Panc1 (cell line): ENCODE data around the gene NASP. TPM values are rescaled to one million over a fixed set of nuclear protein-coding genes. Genes with fewer than 3 reads are reported as not detected.

Experiments
- ATAC-seq: fragments of 200-7000 bp; cut with Tn5 transposase; 2 replicates; pipeline ENCODE4 v1.9.1; 2020; ENCODE audit warnings: mild to moderate bottlenecking, moderate library complexity
- BruUV-seq: library from RNA; stranded (reverse); fragments of 400-500 nt; replicated peaks from 2 replicates; lab custom pipeline; 2021; lab: Mats Ljungman, UMichigan
- CTCF ChIA-PET: fragments of 300-600 bp; sonication (Branson Sonifier 250); formaldehyde crosslinking; loops from one replicate; lab custom pipeline; 2022; ENCODE audit warnings: antibody characterized with exemption; lab: Charles Lee
- POLR2A ChIA-PET: fragments of 300-600 bp; sonication (Branson Sonifier 250); formaldehyde crosslinking; loops from one replicate; lab custom pipeline; 2022; ENCODE audit warnings: antibody characterized with exemption; lab: Charles Lee
- DNase-seq: peaks from one replicate; pipeline ENCODE4 v3.0.0-alpha.2; 2010; ENCODE audit warnings: low read depth, low spot score
- H3K27ac ChIP-seq: 2 replicates; pipeline ENCODE4 v1.5.1; 2011; ENCODE audit warnings: mild to moderate bottlenecking, low read length, inconsistent platforms
- H3K27me3 ChIP-seq: fragments of 200-500 bp; sonication (Bioruptor generic); 2 replicates; pipeline ENCODE4 v1.6.0; 2014; ENCODE audit warnings: low read length, inconsistent platforms; ENCODE audit not compliant: control insufficient read depth, insufficient read depth
- H3K36me3 ChIP-seq: fragments of 200-500 bp; sonication (Bioruptor generic); 2 replicates; pipeline ENCODE4 v1.5.1; 2014; ENCODE audit warnings: inconsistent platforms, mild to moderate bottlenecking, low read length, moderate library complexity; ENCODE audit not compliant: control insufficient read depth, insufficient read depth
- H3K4me1 ChIP-seq: 2 replicates; pipeline ENCODE4 v1.5.1; 2011; ENCODE audit warnings: inconsistent platforms, mild to moderate bottlenecking, low read length, moderate library complexity; ENCODE audit not compliant: control insufficient read depth, insufficient read depth
- H3K4me3 ChIP-seq, 2 experiments: 2 replicates each; pipeline ENCODE4 v1.5.1; 2011 to 2012; ENCODE audit warnings: low read depth in 2 of 2, low read length in 2 of 2, mild to moderate bottlenecking in 2 of 2, inconsistent platforms in 1 of 2, moderate library complexity in 1 of 2
- H3K9me3 ChIP-seq: fragments of 200-500 bp; sonication (Bioruptor generic); 2 replicates; pipeline ENCODE4 v1.5.1; 2014; ENCODE audit warnings: low read depth, mild to moderate bottlenecking, inconsistent platforms, low read length, moderate library complexity; ENCODE audit not compliant: control insufficient read depth, insufficient read depth
- POLR2AphosphoS5 ChIP-seq: IDR thresholded peaks from 2 replicates; pipeline ENCODE4 v1.6.1; 2012; ENCODE audit warnings: mild to moderate bottlenecking, low read depth, low read length, moderate library complexity
- SIN3A ChIP-seq: IDR thresholded peaks from 2 replicates; pipeline ENCODE4 v1.6.1; 2012; ENCODE audit warnings: low read depth, mild to moderate bottlenecking, low read length, moderate library complexity, borderline replicate concordance; ENCODE audit not compliant: insufficient read depth
- TCF7L2 ChIP-seq: IDR thresholded peaks from 2 replicates; pipeline ENCODE4 v1.6.1; 2011; ENCODE audit warnings: mild to moderate bottlenecking, low read depth, low read length, inconsistent platforms
- in situ Hi-C: cut with HindIII; loops from 2 replicates; pipeline ENCODE4 v1.10.0; 2016; ENCODE audit warnings: low sequenced_read_pairs, low pct_unique_long_range_greater_than_20kb
- intact Hi-C: fragments of 100-400 bp; cut with micrococcal nuclease; formaldehyde crosslinking; loops from one replicate; pipeline ENCODE4 v1.10.0; 2022; ENCODE audit not compliant: unreplicated experiment
- total RNA-seq: library from RNA; stranded (reverse); gene quantifications from one replicate; pipeline ENCODE4 v1.2.1, GENCODE V29; 2021; ENCODE audit not compliant: unreplicated experiment
- TF ChIP-seq, protein P1 (sequence below): fragments of 450-650 bp; IDR thresholded peaks from 2 replicates; pipeline ENCODE4 v1.5.1; 2017; ENCODE audit warnings: mild to moderate bottlenecking
- TF ChIP-seq, protein P2 (sequence below), 2 experiments: IDR thresholded peaks; 2 replicates each; pipeline ENCODE4 v1.6.1; 2011 to 2012; ENCODE audit warnings: low read depth in 2 of 2, control low read depth in 1 of 2, low read length in 1 of 2, mild to moderate bottlenecking in 1 of 2, moderate library complexity in 1 of 2; ENCODE audit not compliant: insufficient read depth in 1 of 2

Gene NASP
- total RNA-seq, 1 experiment from 2014 or later: 193 TPM

DNA sequence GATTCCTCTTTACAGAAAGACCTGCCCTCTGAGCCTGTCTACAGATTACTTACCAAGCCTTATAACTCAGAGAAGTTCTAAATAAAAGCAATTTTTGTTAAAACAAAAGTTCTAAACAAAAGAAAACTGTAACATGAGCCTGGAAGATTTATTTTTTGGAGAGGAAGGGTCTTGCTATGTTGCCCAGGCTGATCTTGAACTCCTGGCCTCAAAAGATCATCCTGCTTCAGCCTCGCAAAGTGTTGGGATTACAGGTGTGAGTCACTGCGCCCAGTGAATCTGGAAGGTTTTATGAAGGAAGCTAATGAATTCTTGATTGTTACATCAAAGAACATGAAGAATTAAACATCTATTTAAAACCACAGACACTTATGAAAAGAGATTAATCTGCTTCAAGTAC is 75.4 kb downstream of the NASP start:
- CTCF ChIA-PET: no interaction called here
- TF ChIP-seq, protein P1, sequence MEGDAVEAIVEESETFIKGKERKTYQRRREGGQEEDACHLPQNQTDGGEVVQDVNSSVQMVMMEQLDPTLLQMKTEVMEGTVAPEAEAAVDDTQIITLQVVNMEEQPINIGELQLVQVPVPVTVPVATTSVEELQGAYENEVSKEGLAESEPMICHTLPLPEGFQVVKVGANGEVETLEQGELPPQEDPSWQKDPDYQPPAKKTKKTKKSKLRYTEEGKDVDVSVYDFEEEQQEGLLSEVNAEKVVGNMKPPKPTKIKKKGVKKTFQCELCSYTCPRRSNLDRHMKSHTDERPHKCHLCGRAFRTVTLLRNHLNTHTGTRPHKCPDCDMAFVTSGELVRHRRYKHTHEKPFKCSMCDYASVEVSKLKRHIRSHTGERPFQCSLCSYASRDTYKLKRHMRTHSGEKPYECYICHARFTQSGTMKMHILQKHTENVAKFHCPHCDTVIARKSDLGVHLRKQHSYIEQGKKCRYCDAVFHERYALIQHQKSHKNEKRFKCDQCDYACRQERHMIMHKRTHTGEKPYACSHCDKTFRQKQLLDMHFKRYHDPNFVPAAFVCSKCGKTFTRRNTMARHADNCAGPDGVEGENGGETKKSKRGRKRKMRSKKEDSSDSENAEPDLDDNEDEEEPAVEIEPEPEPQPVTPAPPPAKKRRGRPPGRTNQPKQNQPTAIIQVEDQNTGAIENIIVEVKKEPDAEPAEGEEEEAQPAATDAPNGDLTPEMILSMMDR: no peak
- TF ChIP-seq, protein P2, sequence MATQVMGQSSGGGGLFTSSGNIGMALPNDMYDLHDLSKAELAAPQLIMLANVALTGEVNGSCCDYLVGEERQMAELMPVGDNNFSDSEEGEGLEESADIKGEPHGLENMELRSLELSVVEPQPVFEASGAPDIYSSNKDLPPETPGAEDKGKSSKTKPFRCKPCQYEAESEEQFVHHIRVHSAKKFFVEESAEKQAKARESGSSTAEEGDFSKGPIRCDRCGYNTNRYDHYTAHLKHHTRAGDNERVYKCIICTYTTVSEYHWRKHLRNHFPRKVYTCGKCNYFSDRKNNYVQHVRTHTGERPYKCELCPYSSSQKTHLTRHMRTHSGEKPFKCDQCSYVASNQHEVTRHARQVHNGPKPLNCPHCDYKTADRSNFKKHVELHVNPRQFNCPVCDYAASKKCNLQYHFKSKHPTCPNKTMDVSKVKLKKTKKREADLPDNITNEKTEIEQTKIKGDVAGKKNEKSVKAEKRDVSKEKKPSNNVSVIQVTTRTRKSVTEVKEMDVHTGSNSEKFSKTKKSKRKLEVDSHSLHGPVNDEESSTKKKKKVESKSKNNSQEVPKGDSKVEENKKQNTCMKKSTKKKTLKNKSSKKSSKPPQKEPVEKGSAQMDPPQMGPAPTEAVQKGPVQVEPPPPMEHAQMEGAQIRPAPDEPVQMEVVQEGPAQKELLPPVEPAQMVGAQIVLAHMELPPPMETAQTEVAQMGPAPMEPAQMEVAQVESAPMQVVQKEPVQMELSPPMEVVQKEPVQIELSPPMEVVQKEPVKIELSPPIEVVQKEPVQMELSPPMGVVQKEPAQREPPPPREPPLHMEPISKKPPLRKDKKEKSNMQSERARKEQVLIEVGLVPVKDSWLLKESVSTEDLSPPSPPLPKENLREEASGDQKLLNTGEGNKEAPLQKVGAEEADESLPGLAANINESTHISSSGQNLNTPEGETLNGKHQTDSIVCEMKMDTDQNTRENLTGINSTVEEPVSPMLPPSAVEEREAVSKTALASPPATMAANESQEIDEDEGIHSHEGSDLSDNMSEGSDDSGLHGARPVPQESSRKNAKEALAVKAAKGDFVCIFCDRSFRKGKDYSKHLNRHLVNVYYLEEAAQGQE (IDR thresholded peaks at IDR 0.05; ENCODE audit: insufficient read depth in 1 of 2, low read depth in 2 of 2, low read length in 1 of 2): no peak
- TF ChIP-seq SIN3A (no peak), TCF7L2 (no peak), POLR2AphosphoS5 (no peak)
- POLR2A ChIA-PET: no interaction called here
- no peaks in the 10 kb centered on the region for H3K27me3 ChIP-seq
- ATAC-seq (no peak), DNase-seq (no peak)
- in situ Hi-C loops: no loop called here
- H3K9me3 ChIP-seq: no peaks in the 10 kb centered on the region
- no peak overlapping the region for H3K27ac ChIP-seq
- no peaks in the 10 kb centered on the region for H3K4me1 ChIP-seq
- H3K4me3 ChIP-seq: no peak overlapping the region
- no TSS peak for BruUV-seq
- intact Hi-C loops: no loop called here
- H3K36me3 ChIP-seq: peaks cover 34% of the 10 kb centered on the region

DNA sequence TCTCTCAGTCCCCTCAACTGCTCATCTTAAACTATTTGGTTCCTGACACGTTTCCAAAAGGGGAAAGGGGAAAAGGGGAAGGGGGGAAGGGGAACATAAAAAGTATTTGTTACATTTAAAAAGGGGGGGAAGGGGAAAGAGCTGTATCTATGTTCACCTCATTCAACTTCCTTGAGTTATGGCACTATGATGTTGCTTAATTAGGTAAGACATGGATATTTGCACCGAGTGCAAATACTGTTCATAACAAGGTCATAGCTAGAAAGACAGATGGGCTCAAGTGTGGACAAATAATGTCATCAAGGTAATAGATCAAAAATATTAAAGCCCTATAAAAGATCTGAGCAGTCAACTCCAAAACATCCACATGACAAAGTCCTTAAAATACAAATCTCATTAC is 76.5 kb downstream of the NASP start:
- Histone ChIP-seq H3K36me3 (peaks cover 25% of the 10 kb centered on the region), H3K4me1 (no peaks in the 10 kb centered on the region), H3K27me3 (no peaks in the 10 kb centered on the region), H3K4me3 (no peak overlapping the region), H3K9me3 (no peaks in the 10 kb centered on the region), H3K27ac (no peak overlapping the region)
- DNase-seq: no peak
- intact Hi-C loops (no loop called here), in situ Hi-C loops (no loop called here)
- ATAC-seq: no peak
- CTCF ChIA-PET: no interaction called here
- POLR2A ChIA-PET: no interaction called here
- TF ChIP-seq POLR2AphosphoS5: no peak
- TF ChIP-seq, protein P2 (IDR thresholded peaks at IDR 0.05; ENCODE audit: insufficient read depth in 1 of 2, low read depth in 2 of 2, low read length in 1 of 2): no peak
- TF ChIP-seq SIN3A: no peak
- TF ChIP-seq TCF7L2: no peak
- TF ChIP-seq, protein P1: no peak
- BruUV-seq: no TSS peak
